ENCODE results near the gene CDC37.
"Not testable (repeated sequence)": the region's sequence is repeated elsewhere in the genome, so short reads cannot be mapped to it uniquely, and the experiment has no call there.

CDC37 gene

DNA sequence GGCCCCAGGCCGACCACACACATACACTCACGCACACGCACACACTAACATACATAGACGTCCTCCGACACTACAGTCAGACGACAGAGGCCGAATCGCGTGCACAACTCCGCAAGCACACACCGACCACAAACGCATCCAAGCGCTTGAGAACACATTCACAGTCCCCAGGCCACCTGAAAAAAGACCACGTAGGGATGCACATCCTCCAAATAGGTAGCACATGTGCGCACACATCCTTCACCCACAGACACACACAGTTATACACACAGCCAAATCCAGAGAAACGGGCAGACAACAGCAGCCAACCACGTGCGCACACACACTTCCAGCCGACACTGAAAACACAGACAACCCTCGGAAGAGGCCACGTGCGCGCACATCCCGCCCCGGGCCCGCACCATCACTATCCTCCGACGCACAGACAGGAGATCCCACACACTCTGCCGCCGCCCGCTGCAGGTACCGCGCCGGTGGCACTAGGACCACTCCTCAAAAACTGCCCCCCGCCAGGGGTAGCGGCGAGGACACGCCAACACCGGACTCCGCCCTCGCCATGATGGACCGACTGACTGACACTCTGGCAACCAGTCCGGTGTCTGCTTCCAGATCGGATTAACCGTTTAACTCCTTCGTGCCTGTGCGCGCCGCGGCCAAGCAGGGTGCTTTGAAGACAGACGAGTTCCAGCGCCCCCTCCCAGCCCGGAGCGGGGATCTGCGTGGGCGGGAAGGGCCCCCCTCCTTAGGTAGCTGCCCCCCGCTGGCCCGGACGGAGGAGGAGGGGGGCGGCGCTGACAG lies 16.5 kb upstream of the CDC37 start:
- peak; percentile 94 for DNase-seq (ENCODE audit: low read depth, low spot score)

DNA sequence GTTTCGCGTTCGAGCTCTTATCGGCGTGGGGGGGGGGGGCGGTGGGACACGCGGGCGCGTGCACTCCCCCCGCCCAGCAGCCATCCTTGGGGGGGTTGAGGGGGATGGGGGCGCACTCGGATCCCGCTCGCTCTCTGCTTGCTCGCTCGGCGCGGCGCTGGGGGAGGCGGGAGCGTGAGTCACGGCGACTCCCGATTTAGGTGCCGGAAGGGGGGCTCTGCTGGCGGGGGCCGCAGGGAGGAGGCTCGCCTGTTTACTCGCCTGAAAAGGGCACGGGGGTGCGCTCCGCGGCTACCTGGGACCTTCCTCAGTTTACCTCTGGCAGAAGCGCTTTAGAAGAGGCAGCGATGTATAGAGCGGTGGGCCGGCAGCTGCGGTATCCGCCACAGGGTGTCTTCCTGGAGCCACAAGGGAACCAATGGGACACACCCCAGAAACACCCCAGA lies 15.9 kb upstream of the CDC37 start:
- no peak for DNase-seq (ENCODE audit: low read depth, low spot score)

DNA sequence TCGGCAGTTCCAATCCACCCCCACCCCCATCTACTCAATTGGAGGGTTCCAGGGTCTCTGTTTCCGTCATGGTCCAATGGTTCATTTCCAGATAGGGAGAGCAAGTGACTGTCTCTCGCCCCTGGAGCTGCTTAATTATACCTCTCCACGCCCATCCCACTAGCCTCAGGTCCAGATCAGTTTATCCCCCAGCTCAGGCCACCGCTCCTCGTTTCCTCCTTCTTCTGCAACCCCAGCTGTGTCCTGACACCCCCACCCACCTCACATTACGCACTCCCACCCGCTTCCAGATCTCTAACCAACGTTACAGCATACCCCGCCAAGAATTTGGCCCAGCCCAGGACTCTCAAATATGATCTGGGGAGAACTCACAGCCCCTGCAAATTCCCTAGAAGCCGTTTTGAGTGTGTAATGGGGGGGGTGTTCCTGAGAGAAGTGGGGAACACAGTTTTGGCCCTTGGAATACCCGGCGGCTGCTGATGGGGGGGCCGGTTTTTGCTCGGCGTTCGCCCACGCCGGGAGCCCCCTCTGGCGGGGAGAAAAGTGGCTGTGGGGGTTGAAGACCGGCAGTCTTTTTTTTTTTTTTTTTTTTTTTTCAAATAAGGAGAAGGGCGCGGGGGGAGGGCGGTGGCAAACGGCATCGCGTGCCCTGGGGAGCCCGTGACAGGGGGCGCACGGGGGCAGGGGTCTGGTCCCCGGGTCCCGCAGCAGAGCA lies 15.3 kb upstream of the CDC37 start:
- DNase-seq (ENCODE audit: low read depth, low spot score): no peak

DNA sequence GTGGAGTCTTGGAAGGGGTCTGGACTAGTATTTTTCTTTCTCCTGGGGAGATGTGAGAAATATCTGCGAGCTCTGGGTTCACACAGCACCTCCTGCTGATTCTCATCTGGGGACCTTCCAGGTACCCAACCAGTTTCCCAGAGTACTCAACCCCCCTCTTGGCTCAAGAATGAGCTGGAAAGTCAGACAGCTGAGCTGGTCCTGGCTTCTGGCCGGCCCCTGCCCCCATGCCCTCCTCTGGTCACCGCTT lies 14.8 kb upstream of the CDC37 start:
- DNase-seq (ENCODE audit: low read depth, low spot score): no peak

DNA sequence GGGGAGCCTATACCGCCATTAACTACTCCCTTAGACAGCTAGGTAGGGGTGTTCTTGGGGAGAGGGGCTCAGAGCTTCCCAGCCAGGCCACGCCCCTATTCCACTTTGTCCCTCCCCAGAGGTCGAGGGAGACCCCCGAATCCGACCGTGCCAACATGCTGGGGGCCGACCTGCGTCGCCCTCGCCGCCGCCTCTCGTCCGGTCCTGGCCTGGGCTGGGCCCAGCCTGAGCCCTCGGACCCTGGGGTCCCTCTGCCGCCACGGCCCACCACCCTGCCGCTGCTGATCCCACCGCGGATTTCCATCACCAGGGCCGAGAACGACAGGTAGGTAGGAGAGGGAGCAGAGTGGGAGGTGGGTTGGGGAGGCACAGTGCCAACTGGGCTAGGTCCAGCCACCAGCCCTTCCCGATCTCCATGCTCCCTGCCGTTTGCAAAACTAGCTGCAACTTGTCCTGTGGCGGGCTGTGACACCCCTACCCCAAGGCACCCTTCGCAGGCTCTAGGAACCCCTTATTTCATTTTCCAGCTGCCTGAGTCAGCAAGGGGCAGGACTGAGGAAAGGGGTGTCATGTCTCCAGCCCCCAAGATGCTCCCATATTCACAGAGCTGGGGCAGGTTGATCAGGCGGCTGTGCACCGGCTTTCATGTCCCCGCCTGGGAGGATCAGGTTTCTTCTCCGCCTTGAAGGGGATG lies 14.3 kb upstream of the CDC37 start:
- no peak for DNase-seq (ENCODE audit: low read depth, low spot score)

DNA sequence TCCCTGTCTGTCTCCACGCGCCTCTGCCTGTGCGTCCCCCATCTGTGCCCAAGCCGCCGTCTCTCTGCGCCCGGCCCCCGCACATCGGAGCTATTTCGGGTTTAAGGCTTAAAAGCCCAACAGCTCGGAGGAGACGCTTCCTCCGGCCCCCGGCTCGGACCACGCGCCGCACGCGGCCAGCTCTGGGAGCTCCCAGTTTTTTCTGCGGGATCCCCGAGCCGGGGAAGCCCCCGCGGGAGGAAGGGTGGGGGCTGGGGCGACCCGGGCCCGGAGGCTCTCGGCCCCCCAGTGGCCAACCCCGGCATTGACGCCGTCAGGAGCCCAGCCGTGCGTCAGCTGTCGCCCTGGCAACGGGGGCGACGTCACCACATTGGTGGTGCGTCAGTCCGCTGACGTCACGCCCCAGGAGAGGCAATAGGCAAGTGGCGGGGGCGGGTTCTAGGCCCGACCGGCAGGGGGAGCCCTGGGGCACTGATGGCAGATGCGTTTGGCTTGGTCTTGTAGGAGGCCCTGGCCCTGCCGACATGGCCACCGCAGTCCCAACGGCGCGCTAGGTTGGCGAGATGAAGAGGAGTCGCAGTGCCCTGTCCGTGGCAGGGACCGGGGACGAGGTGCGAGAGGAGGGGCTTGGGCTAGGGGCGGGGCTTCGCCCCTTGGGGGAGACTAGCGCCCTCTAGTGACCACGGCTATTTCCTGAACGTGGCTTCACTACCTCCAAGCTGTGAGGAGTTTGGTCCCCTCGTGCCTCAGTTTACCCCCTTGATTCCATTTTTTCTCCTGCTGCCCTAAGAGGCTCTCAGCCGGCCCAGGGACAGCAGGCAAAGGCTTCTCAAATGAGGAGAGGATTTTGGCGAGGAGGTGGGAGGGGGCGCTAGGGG lies 13.3 kb upstream of the CDC37 start:
- DNase-seq (ENCODE audit: low read depth, low spot score): no peak

DNA sequence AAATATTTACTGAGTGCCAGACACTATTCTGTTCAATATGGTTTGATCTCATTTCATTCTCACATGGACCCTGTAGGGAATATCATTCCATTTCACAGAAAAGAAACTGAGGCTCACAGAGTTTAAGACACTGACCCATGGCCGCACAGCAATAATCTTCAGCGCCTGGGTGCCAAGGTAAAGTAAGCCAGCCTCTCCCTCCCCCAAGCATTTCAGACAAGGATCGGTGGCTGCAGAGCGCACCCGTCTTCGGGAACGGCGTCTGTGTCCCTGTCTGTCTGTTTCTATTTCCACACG lies 12.7 kb upstream of the CDC37 start:
- DNase-seq (ENCODE audit: low read depth, low spot score): no peak

DNA sequence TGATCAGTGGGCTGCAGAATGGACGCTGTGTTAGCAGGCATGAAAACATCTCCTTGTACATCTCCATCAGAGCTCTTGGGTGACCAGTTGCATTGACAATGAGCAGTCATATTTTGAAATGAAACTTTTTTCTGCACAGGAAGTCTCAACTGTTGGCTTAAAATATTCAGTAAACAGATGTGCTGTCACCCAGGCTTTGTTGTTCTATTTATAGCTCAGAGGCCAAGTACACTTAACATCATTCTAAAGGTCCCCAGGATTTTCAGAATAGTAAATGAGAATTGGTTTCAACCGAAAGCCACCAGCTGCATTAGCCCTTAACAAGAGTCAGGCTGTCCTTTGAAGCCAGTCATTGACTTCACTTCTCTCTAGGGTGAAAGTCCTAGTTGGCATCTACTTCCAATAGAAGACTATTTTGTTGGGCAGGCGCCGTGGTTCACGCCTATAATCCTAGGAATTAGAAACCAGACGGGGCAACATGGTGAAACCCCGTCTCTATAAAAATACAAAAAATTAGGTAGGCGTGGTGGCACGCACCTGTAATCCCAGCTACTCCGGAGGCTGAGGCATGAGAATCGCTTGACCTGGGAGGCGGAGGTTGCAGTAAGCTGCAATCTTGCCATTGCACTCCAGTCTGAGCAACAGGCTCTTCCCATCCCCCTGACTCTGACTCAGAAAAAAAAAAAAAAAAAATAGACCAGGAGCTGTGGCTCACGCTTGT lies 9.1 kb upstream of the CDC37 start:
- DNase-seq (ENCODE audit: low read depth, low spot score): no peak

DNA sequence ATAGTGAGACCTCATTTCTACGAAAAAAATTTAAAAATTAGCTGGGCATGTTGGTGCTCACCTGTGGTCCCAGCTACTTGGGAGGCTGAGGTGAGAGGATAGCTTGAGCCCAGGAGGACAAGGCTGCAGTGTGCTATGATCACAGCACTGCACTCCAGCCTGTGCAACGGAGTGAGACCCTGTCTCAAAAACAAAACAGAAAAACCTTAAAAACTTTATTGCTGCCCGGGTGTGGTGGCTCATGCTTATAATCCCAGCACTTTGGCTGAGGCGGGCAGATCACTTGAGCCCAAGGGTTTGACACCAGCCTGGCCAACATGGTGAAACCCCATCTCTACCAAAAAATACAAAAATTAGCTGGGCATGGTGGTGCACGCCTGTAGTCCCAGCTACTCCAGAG lies 7.9 kb upstream of the CDC37 start:
- not testable (repeated sequence) for DNase-seq (ENCODE audit: low read depth, low spot score)

DNA sequence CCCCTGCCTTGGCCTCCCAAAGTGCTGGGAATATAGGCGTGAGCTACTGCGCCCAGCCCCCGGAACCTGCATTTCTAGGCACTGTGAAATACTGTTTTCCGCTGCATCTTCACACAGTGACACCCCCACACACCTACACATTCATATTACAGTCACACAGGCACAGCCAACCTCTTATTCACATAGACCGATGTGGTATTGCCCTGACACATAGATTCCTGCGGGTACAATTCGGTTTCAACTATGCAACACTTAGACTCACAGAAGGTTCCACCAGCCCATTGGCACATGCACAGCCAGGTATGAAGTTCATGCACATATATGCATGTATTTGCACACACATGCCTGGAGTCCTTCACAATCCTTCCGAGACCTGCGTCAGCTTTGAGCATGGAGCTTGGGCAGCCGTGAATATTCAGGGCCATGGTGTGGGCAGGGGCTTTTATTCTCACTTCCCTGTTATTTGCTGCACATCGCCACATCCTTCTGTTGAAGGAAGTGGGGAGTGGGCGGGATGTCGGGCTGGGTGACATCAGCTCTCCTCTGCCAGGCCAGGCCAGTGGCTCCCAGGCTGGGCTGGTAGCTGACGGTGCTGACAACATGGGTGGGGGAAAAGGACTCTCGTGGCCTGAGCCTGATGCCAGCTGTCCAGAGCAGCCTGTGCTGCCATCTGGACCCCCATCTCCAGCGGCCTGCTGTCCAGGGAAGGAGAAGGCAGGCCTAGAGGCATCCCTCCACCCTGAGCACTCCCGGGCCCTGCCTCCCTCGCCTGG lies 5.4 kb upstream of the CDC37 start:
- no peak for DNase-seq (ENCODE audit: low read depth, low spot score)

DNA sequence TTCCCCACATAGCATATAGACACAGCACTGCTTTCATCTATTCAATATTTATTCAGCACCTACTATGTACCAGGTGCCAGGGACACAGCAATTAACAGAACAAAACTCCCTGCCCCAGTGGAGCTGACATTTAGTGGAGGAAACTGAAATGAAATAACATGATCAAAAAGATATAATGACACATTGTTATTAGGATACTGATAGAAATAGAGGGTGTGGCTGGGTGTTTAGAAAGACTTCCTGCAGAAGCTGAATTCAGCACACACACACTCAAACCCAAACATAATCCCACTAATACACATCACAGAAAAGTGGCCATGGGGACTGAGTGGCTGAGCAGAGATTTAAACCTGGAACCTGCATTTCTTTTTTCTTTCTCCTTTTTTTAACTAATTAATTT lies 3.8 kb upstream of the CDC37 start:
- DNase-seq (ENCODE audit: low read depth, low spot score): no peak

DNA sequence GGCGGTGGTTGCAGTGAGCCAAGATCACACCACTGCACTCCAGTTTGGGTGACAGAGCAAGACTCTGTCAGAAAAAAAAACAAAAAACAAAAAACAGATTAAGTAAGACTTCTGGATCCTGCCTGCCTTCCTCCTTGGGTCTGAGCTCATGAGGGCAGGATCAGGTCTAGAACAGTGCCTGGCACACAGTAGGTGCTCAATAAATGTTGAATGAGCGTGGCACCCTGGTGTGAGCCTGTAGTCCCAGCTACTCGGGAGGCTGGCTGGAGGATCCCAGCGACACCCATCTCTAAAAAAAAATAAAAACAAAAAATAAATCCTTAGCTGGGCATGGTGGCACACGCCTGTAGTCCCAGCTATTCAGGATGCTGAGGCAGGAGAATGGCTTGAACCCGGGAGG lies 2.8 kb upstream of the CDC37 start:
- no peak for DNase-seq (ENCODE audit: low read depth, low spot score)

DNA sequence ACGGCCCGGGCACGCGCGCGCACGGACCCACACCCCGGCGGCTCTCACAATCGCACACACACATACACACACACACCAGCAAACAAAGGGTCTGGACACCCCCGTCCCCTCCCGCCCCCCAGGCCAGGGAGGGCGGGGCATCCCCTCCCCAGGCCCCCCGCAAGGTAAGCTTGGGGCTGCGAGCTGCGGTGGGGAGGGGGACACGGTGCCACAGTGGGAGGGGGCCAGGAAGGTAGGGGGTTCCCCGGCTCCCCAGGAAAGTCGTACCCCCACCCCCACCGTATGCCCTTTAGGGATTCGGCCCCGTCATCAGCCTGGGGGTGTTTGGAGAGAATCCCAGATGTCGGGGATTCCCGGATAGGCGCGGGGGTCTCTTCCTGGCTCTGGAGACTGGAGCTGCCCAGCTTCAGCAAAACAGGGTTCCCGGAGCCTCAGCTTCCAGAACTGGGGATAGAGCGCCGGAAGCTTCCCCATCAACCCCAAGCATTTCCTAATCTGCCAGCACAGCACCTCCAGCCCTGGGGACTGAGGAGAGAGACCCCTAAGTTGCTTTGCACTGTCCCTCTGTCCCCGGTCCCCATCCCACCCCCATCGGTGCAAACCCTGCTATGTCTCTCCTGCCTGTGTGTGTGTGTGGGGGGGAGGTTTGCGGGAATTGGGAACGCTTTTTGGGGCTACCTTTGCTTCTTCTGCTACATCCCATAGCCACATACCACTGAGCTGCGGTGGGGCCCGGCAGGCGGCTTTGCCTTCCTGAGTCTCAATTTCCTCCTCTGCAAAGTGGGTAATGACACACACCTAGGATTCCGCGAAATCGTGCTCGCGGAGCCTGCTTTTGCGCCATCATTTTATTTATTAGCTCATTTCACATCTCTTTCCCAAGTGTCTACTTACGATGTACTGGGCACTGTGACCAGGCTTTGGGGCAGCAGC lies 1.8 kb upstream of the CDC37 start:
- no peak for DNase-seq (ENCODE audit: low read depth, low spot score)

DNA sequence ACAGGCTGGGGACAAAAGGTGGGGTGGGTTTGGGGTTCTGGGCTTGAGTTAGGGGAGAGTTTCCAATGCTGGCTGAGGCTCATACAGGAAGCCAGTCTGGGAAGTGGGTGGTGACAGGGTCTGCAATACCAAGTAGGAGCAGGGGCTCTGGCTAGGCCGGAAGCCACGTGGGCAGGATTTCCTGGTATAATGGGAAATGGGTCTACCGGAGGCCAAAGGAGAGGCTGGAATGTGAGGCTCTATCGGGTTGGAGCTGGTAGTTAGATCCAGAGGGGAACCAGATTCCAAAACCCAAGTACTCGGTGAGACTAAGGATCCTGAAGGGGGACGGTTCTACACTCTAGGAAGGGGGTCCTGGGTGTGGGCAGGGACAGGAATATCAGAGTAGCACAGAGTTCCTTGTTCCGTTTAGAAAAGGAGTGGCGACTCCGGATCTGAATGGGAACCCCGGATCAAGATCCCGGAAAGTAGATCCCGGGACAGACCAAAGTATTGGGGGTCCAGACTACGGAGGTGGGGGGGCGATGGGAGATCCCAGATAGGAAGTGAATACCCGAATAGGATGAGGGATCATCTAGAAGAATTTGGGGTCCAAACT lies 802 bp downstream of the CDC37 start:
- no peak for DNase-seq (ENCODE audit: low read depth, low spot score)

DNA sequence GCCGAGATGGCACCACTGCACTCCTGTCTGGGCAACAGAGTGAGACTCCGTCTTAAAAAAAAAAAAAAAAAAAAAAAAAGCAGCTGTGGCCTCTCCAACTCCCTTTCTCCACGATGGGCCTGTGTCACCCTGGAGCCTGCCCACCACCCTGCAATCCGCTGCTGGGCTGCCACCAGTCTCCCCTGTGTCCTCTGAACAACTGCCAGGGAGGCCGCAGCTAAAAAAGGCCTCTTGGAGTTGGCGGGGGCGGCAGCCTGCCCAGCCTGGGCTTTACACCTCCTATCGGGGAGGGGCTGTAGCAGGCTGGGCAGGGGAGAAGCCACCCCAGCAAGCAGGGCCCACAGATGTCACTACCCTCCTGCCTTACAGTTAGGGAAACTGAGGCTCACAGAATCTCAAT lies 3.5 kb downstream of the CDC37 start:
- DNase-seq (ENCODE audit: low read depth, low spot score): no peak

DNA sequence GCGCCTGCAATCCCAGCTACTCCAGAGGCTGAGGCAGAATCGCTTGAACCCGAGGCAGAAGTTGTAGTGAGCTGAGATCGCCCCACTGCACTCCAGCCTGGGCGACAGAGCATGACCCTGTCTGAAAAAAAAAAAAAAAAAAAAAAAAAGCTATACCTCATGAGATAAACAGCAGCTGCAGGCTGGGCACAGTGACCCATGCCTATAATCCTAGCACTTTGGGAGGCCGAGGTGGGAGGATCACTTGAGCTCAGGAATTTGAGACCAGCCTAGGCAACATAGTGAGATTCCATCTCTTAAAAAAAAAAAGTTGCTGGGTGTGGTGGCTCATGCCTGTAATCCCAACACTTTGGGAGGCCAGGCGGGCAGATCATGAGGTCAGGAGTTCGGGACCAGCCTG lies 4.0 kb downstream of the CDC37 start:
- not testable (repeated sequence) for DNase-seq (ENCODE audit: low read depth, low spot score)

DNA sequence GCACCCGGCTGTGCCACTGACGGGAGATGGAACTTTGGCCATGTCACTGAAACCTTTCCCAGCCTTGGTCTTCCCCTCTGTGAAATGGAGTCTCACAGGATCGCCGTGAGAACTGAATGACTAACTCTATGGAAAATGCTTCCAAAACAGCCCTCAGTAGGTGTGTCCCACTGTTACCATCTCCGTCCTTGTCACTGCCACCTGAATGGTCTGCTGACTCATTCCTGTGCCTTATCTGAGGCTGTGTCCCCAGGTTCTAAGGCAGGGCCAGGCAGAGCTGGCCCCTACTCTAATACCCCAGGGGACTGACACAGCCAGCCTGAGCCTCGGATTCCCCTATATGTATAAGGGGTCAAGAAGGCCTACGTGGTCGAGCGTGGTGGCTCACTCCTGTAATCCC lies 4.5 kb downstream of the CDC37 start:
- DNase-seq (ENCODE audit: low read depth, low spot score): no peak

DNA sequence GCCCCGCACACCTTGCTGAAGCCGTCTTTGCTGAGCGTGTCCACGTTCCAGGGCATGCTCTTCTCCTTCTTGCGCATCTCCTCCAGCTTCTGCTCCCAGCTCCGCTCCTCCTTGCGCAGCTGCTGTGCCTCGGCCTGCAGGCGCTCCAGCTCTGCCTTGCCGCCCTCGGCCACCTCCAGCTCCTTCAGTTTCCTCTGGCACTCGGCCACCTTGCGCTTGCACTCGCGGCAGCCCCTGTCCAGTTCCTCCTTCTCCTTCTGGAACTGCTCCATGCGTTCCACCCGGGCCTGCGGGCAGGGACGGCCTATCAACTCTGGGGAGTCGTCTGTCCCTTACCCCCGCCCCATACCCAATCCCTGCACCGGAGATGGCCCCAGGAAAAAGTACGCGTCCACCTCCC lies 7.4 kb downstream of the CDC37 start:
- no peak for DNase-seq (ENCODE audit: low read depth, low spot score)

DNA sequence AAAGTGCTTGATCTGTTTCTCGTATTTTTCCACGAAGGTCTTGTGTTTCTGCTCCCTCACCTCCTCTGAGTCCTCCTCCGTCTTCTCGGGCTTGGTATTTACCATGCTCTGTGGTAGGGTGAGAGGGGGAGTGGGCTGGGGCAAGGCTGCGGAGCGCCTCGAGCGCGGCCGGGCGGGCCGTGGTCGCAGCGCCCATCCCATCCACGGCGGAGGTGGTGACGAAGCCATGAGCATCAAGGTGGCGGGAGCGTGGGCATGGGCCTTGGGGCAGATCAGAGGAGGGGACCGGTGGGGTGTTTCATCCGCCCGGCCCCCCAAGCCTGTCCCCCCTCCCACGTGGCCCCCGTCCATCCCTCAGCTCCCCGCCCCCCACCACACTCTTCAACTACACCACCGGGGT lies 7.9 kb downstream of the CDC37 start:
- DNase-seq (ENCODE audit: low read depth, low spot score): no peak

Data from iPS DF 19.7 (cell line).